ENCODE data around the gene SPINK14.

DNA sequence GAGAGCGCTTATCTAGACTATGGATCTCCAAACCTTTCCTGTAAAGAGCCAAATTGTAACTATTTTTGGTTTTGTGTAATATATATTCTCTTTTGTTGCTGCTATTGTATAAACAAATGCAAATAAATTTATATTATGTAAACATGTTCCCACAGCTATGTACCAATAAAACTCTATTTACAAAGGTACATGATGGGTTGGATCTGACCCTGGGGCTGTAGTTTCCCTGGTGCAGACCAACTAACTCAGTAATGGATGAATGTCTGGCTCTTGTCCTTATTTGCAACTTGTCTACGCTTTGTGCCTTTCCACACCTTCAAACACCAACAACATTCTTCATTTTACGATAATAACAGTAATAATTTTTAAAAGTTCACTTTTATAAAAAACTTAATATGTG is 27.5 kb upstream of the SPINK14 start:
- no peak for TF ChIP-seq POLR2A (IDR thresholded peaks at IDR 0.05; ENCODE audit: low read depth, low read length)
- TF ChIP-seq POLR2AphosphoS5 (IDR thresholded peaks at IDR 0.05; ENCODE audit: low read depth, low read length): no peak
- no peak for TF ChIP-seq TAF1 (IDR thresholded peaks at IDR 0.05; ENCODE audit: low read depth, low read length)
- TF ChIP-seq SPI1 (IDR thresholded peaks at IDR 0.05; ENCODE audit: low read depth, low read length): no peak
- TF ChIP-seq POU2F2 (IDR thresholded peaks at IDR 0.05; ENCODE audit: low read depth, low read length): no peak

Data from GM12891 (cell line).